ENCODE results near the gene RPS6KA5. TPM values are rescaled to one million over a fixed set of nuclear protein-coding genes. Genes with fewer than 3 reads are reported as not detected.

RPS6KA5 gene
- polyA plus RNA-seq, 2 of the 4 experiments (the other 2 are of a cell fraction): 2.2 to 4.1 TPM

DNA sequence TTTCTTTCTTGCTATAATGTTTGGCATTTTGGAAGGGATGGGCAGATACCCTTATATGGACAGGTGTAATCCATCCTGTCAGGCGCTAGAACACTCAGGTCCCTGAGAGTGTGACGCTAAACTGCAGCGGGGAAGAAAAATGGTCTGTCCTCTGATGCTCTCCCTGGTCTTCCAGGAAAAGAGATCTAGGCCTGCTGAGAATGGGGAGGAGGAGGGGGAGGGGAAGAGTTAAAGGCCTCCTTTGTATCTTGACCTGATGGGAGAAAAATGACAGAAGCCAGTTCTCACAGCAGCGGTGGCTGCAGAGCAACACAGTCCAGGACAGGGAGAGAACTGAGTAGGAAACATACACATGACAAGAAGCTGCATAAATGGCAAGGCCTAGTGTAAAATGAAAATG is 61.1 kb downstream of the RPS6KA5 start:
- ChIA-PET CTCF (interaction anchor here (1.6 kb wide), 1 partner anchor 23 kb away, joined by 3 read pairs; no protein-coding TSS in a partner anchor), POLR2A (no interaction called here)
- 92% methylated on average over 4 of the region's 4 CpGs for WGBS (ENCODE audit: missing lambda C conversion rate)
- no peak overlapping the region for H3K4me2 ChIP-seq
- ATAC-seq (no peak), FAIRE-seq (no peak), DNase-seq (ENCODE audit: low read depth in 1 of 2, low spot score in 1 of 2) (no peak)
- TF ChIP-seq EHMT2 (IDR thresholded peaks at IDR 0.05; ENCODE audit: low read depth) (no peak), HEYL (CRISPR knock-in tag; IDR thresholded peaks at IDR 0.05) (no peak), JUN (IDR thresholded peaks at IDR 0.05) (no peak), MYC (IDR thresholded peaks at IDR 0.05; ENCODE audit: borderline replicate concordance, low read length) (no peak), KDM1A (IDR thresholded peaks at IDR 0.05; ENCODE audit: low read depth) (no peak), FOSL2 (IDR thresholded peaks at IDR 0.05) (no peak), FOSL2 (CRISPR knock-in tag; IDR thresholded peaks at IDR 0.05) (no peak)
- TF ChIP-seq, protein P1, sequence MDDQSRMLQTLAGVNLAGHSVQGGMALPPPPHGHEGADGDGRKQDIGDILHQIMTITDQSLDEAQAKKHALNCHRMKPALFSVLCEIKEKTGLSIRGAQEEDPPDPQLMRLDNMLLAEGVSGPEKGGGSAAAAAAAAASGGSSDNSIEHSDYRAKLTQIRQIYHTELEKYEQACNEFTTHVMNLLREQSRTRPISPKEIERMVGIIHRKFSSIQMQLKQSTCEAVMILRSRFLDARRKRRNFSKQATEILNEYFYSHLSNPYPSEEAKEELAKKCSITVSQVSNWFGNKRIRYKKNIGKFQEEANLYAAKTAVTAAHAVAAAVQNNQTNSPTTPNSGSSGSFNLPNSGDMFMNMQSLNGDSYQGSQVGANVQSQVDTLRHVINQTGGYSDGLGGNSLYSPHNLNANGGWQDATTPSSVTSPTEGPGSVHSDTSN (IDR thresholded peaks at IDR 0.05): no peak
- TF ChIP-seq, protein P2, sequence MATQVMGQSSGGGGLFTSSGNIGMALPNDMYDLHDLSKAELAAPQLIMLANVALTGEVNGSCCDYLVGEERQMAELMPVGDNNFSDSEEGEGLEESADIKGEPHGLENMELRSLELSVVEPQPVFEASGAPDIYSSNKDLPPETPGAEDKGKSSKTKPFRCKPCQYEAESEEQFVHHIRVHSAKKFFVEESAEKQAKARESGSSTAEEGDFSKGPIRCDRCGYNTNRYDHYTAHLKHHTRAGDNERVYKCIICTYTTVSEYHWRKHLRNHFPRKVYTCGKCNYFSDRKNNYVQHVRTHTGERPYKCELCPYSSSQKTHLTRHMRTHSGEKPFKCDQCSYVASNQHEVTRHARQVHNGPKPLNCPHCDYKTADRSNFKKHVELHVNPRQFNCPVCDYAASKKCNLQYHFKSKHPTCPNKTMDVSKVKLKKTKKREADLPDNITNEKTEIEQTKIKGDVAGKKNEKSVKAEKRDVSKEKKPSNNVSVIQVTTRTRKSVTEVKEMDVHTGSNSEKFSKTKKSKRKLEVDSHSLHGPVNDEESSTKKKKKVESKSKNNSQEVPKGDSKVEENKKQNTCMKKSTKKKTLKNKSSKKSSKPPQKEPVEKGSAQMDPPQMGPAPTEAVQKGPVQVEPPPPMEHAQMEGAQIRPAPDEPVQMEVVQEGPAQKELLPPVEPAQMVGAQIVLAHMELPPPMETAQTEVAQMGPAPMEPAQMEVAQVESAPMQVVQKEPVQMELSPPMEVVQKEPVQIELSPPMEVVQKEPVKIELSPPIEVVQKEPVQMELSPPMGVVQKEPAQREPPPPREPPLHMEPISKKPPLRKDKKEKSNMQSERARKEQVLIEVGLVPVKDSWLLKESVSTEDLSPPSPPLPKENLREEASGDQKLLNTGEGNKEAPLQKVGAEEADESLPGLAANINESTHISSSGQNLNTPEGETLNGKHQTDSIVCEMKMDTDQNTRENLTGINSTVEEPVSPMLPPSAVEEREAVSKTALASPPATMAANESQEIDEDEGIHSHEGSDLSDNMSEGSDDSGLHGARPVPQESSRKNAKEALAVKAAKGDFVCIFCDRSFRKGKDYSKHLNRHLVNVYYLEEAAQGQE (IDR thresholded peaks at IDR 0.05): no peak
- TF ChIP-seq, protein P3, sequence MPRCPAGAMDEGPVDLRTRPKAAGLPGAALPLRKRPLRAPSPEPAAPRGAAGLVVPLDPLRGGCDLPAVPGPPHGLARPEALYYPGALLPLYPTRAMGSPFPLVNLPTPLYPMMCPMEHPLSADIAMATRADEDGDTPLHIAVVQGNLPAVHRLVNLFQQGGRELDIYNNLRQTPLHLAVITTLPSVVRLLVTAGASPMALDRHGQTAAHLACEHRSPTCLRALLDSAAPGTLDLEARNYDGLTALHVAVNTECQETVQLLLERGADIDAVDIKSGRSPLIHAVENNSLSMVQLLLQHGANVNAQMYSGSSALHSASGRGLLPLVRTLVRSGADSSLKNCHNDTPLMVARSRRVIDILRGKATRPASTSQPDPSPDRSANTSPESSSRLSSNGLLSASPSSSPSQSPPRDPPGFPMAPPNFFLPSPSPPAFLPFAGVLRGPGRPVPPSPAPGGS (IDR thresholded peaks at IDR 0.05): no peak
- H3K4me3 ChIP-seq: no peak overlapping the region
- H3K9me3 ChIP-seq: no peaks in the 10 kb centered on the region
- no peak overlapping the region for H3K27ac ChIP-seq
- no peaks in the 10 kb centered on the region for H3K4me1 ChIP-seq

DNA sequence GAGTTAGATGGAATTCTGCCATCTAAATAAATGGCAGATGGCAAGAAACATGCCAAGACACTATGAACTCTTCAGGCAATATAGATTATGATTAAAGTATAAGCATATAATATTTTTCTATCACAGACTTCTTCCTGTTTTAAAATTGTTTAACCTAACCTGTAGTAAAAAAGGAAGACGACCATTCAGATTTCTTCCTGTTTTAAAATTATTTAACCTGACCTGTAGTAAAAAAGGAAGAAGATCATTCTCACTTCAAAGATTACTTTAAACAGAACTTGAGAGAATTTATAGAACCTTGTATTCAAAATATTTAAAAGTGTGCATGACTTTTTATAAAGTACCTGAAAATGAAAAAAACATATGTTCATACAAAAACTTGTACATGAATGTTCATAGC is 63.5 kb downstream of the RPS6KA5 start:
- no peak overlapping the region for H3K4me3 ChIP-seq
- no peak overlapping the region for H3K27ac ChIP-seq
- POLR2A ChIA-PET: no interaction called here
- FAIRE-seq (no peak), DNase-seq (ENCODE audit: low read depth in 1 of 2, low spot score in 1 of 2) (no peak), ATAC-seq (no peak)
- TF ChIP-seq RARB (CRISPR knock-in tag; IDR thresholded peaks at IDR 0.05) (no peak), ZSCAN20 (CRISPR knock-in tag; IDR thresholded peaks at IDR 0.05) (no peak), HES2 (IDR thresholded peaks at IDR 0.05) (no peak), TFCP2L1 (CRISPR knock-in tag; IDR thresholded peaks at IDR 0.05) (no peak), FOSL2 (IDR thresholded peaks at IDR 0.05) (no peak), FOSL2 (CRISPR knock-in tag; IDR thresholded peaks at IDR 0.05) (no peak), HOXB5 (CRISPR knock-in tag; IDR thresholded peaks at IDR 0.05) (no peak), PHF8 (IDR thresholded peaks at IDR 0.05; ENCODE audit: borderline replicate concordance, low read depth) (no peak), KDM5A (IDR thresholded peaks at IDR 0.05) (no peak), RAD21 (conservative IDR thresholded peaks at IDR 0.05 in 1 of 2, IDR thresholded peaks at IDR 0.05 in 1 of 2) (no peak), HDAC2 (IDR thresholded peaks at IDR 0.05) (no peak), SREBF2 (IDR thresholded peaks at IDR 0.05) (no peak), MYC (IDR thresholded peaks at IDR 0.05; ENCODE audit: borderline replicate concordance, low read length) (no peak), ESRRA (IDR thresholded peaks at IDR 0.05; ENCODE audit: borderline replicate concordance, low read length) (no peak), RCOR1 (IDR thresholded peaks at IDR 0.05; ENCODE audit: low read depth, low read length) (no peak), MAFK (IDR thresholded peaks at IDR 0.05; ENCODE audit: partially characterized antibody) (no peak), BHLHE40 (IDR thresholded peaks at IDR 0.05; ENCODE audit: low read depth, low read length) (no peak), MAX (IDR thresholded peaks at IDR 0.05) (no peak), JUNB (IDR thresholded peaks at IDR 0.05) (no peak), TP53 (CRISPR knock-in tag; IDR thresholded peaks at IDR 0.05) (no peak)
- TF ChIP-seq, protein P4, sequence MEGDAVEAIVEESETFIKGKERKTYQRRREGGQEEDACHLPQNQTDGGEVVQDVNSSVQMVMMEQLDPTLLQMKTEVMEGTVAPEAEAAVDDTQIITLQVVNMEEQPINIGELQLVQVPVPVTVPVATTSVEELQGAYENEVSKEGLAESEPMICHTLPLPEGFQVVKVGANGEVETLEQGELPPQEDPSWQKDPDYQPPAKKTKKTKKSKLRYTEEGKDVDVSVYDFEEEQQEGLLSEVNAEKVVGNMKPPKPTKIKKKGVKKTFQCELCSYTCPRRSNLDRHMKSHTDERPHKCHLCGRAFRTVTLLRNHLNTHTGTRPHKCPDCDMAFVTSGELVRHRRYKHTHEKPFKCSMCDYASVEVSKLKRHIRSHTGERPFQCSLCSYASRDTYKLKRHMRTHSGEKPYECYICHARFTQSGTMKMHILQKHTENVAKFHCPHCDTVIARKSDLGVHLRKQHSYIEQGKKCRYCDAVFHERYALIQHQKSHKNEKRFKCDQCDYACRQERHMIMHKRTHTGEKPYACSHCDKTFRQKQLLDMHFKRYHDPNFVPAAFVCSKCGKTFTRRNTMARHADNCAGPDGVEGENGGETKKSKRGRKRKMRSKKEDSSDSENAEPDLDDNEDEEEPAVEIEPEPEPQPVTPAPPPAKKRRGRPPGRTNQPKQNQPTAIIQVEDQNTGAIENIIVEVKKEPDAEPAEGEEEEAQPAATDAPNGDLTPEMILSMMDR (IDR thresholded peaks at IDR 0.05): no peak
- CTCF ChIA-PET: no interaction called here
- H3K4me1 ChIP-seq: no peaks in the 10 kb centered on the region
- H3K4me2 ChIP-seq: no peak overlapping the region
- WGBS (ENCODE audit: missing lambda C conversion rate): 0% methylated on average over 1 of the region's 1 CpG
- H3K9me3 ChIP-seq: no peaks in the 10 kb centered on the region
